Dedifferentiated amniotic fluid mesenchymal stem cell (primary cell): ENCODE measurements around the gene FUT7.

Experiments used
- DNase-seq: peaks from one replicate; pipeline ENCODE4 v3.0.0-alpha.2; 2016; ENCODE audit errors: extremely low spot score

The FUT7 gene, protein sequence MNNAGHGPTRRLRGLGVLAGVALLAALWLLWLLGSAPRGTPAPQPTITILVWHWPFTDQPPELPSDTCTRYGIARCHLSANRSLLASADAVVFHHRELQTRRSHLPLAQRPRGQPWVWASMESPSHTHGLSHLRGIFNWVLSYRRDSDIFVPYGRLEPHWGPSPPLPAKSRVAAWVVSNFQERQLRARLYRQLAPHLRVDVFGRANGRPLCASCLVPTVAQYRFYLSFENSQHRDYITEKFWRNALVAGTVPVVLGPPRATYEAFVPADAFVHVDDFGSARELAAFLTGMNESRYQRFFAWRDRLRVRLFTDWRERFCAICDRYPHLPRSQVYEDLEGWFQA

DNA sequence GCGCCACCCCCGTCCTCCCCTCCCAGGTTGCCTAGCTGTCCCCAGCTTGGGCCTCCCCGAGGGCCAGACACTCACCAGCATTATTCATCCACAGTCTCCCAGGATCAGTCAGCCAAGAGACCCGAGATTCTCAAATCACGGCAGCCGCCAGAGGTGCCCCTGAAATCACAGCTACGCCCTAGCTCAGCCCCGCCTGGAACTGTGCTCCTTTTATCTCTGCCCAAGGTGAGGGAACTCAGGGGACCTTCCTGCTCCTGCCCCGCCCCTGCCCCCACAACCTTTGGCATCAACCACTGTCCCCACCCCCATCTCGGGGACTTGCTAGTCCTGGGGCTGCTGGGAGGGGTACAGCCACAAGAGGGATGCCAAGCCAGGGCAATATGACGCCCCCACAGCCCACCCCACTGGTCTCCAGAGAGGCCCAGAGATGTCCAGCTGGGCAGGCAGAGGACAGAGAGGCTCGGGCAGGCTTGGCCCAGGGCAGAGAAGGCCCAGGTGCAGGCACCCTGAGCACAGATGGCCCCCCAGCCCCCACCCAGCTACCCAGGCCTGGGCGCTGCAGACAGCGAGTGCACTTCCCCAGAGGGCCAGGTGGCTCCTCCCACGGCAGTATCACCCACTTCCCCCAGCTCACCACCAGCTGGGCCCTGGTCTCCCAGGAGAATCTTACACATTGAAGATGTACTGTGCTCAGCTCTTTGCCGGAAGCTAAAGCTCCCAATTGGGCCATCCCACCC lies at the start of gene FUT7:
Gene FUT7 (minus strand): TSS at position 185 of the 737 bp plus-strand sequence. CDS start 97 bp downstream, at position 88.
- DNase-seq = no peak

DNA sequence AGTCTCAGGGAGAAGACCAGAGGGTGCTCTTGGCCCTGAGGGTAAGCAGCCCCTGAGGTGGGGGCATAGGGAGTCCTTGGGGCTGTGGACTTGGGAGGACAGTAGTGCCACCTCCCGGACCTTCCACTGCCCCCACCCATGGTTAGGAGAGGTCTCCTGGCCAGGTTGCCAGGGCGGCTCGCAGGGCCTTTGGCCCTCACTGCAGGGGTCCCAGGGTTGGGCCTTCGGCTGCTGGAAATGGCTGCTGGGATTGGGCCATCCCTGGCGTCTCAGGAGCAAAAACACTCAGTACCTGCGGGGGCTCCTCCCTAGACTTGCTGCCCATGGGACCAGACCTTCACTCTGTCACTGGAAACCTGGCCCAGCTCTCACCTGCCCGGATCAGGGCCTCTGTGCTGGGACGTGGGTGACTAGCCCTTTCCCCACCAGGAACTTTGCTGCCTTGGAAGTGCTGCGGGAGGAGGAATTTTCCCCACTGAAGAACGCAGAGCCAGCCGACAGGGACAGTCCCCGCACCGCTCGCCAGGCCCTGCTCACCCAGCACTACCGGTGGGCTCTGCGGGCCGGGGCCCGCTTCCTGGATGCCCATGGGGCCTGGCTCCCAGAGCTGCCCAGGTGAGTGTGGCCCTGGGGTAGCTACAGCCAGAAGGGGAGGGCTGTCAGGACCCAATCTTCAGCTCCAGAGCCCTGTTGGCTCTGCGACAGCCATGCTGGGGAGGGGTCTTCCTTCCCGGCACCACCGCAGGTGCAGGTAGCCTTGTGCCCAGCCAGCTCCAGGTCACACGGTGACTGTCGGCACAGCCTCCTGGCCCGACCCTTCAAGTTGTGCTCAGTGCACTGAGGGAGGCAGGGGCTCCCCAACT lies 48.6 kb upstream of the FUT7 start:
- no peak for DNase-seq

DNA sequence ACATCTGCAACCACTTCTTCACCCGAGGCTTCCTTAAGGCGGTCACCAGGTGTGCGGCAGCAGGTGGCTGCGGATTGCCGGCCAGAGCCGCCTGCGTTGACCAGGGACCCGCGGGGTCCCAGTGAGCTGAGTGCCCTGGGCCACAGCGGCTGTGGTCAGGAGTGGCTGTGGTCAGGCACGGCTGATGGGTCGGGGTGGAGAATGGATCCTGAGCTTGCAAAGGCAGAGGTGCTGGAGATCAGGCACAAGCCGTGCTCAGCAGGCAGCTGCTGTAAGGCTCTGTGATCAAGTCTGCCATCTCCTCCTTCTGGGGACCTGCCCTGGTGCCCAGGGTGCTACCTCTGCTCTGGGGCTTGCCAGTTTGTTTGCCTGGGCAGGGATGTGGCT lies 47.5 kb upstream of the FUT7 start:
- DNase-seq = no peak

DNA sequence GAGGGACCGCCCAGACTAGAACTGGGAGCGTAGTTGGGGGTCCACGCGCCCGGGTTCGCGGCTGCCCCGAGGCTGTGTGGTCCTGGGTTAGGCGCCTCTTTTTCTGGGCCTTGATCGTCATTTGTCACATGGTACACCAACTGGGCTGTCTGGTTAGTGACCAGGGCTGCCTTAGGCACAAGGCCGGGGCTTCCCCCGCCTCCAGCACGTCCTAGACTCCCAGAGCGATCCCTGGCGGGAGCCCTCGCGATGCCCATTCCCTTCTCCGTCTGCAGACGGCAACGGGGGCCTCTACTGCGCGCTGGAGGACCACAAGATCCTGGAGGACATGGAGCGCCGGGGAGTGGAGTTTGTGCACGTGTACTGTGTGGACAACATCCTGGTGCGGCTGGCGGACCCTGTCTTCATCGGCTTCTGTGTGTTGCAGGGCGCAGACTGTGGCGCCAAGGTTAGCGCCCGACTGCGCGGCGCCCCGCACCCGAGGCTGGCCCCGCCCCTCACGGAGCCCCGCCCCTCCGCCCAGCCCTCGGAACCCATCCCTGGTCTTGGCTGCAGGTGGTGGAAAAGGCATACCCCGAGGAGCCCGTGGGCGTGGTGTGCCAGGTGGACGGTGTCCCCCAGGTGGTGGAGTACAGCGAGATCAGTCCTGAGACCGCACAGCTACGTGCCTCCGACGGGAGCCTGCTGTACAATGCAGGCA lies 47.0 kb upstream of the FUT7 start:
- DNase-seq = no peak

DNA sequence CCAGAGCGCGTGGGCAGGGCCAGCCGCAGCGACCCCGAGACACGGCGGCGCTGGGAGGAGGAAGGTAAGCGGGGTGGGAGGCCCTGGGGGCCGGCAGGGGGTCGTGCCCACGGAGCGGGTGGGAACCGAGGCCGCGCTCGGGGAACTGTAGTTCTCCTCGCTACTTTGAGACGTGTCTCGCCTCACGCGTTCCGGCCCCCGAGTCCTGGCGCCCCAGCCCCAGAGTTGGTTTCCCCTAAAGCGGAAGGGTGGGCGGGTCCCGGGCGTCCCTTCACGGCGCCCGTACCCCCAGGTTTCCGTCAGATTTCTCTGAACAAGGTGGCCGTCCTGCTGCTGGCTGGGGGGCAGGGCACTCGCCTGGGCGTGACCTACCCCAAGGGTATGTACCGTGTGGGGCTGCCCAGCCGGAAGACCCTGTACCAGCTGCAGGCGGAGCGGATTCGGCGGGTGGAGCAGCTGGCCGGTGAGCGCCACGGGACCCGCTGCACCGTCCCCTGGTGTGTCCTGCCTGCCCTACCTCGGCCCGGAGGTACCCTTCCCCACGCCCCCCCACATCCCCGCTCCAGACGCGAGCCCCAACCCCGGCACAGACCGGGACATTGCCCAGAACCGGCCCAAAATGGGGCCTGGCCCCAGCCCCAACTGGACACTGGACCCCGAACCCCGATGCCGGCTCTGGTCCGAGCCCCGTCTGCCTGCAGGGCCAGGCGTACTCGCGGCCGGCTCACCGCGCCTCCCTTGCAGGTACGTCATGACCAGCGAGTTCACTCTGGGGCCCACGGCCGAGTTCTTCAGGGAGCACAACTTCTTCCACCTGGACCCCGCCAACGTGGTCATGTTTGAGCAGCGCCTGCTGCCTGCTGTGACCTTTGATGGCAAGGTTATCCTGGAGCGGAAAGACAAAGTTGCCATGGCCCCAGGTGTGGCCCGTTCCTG lies 46.1 kb upstream of the FUT7 start:
- DNase-seq = no peak

DNA sequence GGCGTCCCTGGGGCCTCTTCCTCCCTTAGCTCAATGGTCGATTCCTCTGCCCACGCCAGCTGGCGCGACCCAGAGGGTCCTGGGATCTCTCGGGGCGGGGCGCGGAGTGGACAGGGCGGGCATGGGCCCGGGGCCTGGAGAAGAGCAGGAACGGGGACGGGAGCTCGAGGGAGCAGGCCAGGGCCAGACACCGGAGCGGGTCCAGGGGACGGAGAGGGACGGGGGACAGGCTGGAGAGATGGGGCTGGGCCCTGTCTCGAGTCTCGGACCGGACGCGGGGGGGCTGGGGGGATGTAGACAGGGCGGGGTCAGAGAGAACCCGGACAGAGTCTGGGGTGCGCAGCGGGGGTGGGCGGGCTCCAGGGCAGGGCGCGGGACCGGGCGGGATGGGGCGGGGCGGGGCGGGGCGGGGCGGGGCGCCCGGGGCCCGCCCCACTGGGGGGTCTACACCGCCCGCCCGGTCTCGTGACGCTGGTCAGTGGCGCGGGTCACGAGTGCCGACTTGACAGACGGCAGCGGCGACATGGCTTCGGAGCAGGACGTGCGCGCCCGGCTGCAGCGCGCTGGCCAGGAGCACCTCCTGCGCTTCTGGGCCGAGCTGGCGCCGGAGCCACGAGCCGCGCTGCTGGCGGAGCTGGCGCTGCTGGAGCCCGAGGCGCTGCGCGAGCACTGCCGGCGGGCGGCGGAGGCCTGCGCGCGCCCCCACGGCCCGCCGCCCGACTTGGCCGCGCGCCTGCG lies 45.3 kb upstream of the FUT7 start, which contains the start of gene UAP1L1:
Gene UAP1L1 (plus strand): TSS at position 508 of the 738 bp plus-strand sequence. CDS start 16 bp downstream, at position 524.
- no peak for DNase-seq

DNA sequence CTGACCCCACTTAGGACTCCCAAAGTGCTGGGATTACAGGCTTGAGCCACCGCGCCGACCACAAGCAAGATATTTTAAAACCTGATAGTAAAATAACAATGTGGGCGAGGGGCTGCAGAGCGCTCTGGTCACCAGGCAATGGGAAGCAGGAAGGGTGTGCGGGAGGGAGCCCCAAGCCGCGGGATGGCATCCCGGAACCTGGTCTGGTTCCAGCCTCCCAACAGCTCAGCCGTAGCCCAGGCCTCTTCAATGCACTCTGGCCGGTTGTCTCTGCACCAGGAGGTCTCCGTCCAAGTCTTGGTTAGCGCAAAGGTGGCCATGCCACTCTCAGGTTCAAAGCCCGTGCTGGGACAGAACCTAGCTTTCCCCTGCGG lies 44.7 kb upstream of the FUT7 start:
- DNase-seq = no peak

DNA sequence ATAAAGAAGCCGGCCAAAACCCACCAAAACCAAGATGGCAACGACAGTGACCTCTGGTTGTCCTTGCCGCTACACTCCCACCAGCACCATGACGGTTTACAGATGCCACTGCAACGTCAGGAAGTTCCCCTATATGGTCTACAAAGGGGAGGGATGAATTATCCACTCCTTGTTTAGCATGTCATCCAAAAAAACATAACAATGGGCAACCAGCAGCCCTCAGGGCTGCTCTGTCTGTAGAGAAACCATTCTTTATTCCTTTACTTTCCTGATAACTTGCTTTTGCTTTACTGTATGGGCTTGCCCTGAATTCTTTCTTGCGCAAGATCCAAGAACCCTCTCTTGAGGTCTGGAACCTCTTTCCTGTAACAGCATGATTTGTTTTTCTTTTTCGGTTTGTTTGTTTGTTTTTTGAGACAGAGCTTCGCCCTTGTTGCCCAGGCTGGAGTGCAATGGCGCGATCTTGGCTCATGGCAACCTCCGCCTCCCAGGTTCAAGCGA lies 43.4 kb upstream of the FUT7 start:
- DNase-seq = no peak

DNA sequence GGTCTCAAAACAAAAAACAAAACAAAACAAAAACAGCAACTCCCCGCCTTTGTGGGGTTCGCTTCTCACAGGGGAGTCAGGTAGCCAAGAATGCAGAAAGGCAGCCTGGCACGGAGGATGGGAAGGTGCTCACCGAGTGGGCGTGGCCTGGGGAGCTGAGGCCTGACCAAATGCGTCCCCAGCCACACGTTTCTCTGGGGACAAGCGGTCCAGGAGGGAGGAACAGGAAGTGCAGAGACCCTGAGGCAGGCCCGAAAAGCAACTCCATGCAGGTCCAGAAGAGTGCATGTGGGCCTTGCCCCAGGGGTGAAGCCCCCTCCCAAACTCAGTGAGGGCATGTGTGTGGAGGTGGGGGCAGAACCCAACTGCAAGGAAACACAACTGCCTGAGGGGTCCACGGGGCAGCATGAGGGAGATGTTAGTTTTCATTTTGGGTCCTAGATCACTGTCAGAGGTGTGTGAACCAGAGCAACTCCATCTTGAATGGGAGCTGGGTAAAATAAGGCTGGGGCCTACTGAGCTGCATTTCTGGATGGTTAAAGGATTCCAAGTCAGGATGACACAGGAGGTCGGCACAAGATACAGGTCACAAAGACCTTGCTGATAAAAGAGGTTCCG lies 42.9 kb upstream of the FUT7 start:
- DNase-seq = no peak

DNA sequence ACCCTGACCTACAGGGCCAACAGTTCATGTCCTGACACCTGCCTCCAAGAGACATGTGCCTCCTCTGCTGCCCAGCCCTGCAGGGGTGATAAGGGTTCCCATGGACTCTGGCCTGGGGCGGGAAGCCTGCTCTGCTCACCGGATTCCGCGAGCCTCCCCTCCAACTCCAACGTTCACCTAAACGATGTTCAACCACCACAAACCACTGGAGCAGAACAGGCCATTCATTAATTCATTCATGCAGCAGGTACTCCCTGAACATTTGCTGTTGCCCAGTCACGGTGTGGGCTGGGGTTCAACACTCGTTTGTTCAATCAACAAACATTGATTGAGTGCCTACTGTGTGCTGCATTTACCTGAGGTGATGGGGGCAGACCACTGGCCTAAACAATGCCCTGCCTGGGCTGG lies 42.1 kb upstream of the FUT7 start:
- no peak for DNase-seq

DNA sequence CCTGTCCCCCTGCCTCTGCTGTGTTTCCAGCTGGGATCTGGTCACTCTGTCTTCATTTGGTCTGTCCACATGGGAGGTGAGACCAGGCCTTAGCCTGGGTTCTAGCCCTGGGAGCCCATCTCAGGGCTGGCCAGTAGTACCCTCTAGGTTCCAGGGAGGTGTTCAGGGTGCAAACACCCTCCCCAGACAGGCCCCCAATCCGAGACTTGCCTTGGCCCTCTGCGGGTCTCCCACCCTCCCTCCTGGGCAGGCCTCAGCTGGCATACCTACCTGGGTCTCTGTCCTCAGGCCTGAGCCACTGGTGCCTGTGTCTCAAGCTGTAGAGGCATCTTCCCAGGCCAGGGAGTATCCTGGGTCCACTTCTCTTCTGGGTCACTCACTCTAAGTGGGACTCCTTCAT lies 39.4 kb upstream of the FUT7 start:
- DNase-seq = no peak

DNA sequence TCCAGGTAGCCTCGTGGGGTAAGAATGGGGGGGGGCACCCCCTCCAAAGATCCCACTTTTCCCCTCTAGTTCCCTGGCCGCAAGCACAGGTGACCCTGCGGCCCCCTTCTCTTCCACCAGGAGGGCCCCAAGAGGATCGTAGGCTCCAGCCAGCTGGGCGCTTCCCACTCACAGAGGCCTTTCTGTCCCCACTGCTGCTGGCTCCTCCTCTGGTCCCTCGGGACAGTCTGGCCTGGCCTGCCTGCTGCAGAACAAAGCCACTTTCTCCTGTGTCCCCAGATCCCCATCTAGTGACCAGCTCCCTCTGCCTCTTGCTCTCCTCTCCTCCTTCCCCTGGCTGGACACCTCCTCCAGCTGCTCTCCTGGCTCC lies 39.0 kb upstream of the FUT7 start:
- no peak for DNase-seq

DNA sequence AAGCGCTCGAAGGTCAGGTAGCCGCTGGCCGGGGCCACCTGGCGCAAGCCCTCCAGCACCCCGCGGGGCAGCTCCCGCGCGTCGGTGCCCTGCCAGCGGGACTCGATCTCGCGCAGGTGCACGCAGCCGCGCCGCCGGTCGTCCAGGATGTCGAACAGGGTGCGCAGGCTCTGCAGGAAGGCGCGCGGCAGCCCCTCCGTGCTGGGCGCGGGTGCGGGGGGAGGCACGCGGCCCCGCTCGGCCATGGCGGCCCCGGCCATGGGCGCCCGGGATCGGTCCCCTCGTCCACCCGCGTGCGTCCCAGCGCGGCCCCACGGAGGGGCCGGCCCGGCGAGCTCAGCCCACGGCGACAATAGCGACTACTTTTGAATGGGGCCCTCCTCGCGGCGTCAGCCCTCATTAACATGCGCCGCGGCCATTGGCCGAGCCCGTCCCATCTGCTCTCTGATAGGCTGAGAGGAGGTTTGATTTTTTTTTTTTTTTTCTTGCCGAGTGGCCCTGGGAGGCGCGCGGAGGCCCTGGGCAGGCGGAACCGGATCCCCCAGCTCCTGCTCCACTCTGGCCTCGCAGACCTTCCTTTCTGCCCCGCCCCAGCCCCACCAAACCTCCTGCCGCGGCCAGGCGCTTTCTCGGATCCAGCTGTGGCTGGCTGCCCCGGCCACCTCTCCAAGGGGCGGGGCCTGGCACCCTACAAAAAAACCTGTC lies 38.5 kb upstream of the FUT7 start, which contains the start of gene SAPCD2:
Gene SAPCD2 (minus strand): TSS at position 357 of the 705 bp plus-strand sequence. CDS start 97 bp downstream, at position 260.
- peak; percentile 74 for DNase-seq

DNA sequence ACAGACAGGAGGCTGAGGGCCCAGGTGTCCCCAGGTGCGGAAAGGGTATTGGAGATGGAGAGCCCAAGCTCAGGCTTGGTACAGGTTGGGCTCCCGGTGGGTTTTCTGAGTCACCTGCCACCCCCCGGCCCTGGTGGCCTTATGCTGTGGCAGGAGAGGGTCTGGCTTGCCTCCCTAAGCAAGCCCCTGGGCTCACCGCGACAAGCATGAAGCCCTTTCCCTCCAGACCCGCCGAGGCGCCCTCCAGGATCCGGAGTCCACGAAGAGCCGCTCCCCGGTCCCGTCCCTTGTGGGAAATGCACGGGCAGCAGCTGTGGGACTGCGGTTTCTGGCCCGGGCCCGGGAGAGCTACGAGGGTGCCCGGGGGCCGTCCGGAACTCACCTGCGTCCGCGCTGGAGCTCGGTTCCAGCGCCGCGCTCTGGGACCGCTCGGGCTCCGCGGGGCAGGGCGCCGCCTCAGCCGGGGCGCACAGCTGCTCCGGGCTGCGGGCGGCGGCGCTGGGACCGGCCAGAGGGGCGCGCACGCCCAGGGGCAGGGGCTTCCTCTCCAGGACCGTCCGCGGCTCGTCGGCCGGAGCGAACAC lies 37.7 kb upstream of the FUT7 start:
- no peak for DNase-seq

DNA sequence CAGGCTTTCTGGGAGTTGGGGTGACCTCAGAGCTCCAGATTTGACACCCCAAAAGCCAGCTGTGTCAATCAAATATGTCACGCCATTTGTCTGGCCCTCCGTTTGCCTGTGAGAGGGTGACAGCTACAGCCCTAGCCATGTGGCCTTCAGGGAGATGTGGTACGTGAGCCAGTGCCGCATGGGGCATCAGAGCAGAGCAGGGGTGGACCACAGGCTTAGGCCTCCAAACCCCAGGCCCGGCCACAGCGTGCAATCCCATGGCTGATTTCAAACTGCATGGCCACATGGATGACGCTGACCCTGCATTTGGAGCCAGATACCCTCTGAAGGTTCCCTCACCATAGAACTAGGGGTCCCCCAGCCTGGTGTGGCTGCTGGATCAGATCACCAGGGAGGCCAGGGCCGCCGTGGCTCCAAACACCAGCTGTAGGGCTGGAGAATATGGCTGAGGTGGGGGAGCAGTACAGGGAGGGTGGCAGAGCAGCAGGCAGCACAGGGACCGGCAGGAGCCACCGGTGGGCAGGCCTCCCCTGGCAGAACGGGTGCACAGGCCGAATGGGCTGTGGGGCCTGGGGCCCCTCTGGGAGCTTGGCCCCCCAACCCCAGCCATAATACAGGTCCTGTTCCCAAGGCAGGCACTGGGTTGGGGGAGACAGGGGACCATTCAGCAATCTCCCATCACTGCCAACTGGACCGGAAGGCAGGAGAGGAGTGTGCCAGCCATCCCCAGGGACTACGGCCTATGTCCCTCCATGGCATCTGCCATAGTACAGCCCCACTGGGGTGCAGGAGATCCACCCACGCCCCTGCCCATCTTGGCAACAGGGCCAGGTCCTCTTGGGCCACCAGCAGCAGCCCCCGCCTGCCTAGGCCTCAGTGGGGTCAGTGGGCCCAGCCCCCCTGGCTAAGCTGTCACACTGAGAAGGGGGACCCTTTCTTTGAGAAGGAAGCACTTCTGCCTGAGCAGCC lies 36.9 kb upstream of the FUT7 start:
- no peak for DNase-seq

DNA sequence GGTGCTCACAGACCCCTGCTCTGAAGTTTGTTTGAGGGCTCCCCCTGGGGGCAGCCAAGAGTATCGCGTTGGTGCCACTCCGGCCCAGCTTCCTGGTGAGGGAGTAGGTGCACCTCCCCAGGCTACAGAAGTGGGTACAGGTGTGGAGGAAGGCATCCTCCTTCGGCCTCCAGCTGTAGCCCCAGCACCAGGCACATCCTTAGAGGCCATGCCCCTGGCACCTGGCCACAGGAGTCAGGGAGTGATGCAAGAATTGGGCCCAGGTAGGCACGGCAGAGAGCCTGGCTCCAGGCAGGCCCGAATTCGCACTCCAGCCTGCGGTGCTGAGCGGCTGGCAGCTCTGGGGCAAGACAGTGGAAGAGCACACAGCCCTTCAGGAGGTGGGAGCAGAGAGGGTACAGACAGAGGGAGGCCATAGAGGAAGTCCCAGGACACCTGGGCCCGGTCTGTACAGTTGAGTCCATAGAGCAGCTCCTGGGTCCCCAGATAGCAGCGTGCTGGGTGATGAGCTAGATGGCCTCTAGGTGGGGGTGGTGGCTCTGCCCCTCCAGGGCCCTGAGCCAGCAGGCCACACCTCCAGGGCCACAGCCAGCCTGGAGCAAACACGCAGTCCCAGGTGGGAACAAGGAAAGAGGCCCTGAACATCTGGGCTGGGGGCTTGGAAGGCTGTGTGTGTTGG lies 36.1 kb upstream of the FUT7 start:
- DNase-seq = peak; percentile 58
